A673 (cell line): ENCODE measurements around the gene MMP24OS.

Source experiments
- CTCF ChIP-seq: fragments of 300-800, 200-600 bp; sonication (generic); conservative IDR thresholded peaks from 2 replicates; pipeline ENCODE4 v1.5.1; 2017; ENCODE audit warnings: low read depth, mild to moderate bottlenecking, antibody characterized with exemption, low read length, moderate library complexity, mixed read lengths
- EZH2 ChIP-seq: fragments of 200-600 bp; sonication (generic); IDR thresholded peaks from 2 replicates; pipeline ENCODE4 v1.6.1; 2017; ENCODE audit warnings: borderline replicate concordance, low read depth, mild to moderate bottlenecking, mixed read lengths, antibody characterized with exemption, low read length; ENCODE audit not compliant: poor library complexity, severe bottlenecking

DNA sequence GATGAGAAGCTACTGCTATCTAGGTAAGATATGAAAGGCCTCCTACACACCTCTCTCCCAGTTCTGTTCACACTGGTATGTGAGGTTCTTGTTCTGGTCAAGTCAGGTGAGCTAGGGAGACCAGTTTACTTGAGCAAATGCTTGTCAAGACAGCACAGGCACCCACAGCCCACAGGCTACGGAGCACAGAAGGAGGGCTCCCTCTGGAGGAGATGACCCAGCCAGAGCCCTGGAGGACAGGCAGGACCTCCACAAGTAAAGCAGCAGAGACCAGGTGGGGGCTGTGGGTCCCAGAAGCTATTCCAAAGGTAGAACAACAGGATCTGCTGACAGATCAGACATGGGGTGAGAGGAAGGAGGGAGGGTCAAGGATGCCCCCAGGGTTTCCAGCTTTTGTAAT is 13.2 kb downstream of the MMP24OS start:
- TF ChIP-seq CTCF: no peak
- no peak for TF ChIP-seq EZH2
